ENCODE measurements around the gene PIP4K2A.
"Not testable (repeated sequence)": the region's sequence is repeated elsewhere in the genome, so short reads cannot be mapped to it uniquely, and the experiment has no call there.

GRCh38 chr10:22499973-22500372 is 214.4 kb downstream of the PIP4K2A start:
- TF ChIP-seq POLR2A, CTCF (IDR thresholded peaks at IDR 0.05): not testable (repeated sequence)
